Measurements from ENCODE around the gene SLC25A53. TPM values are rescaled to one million over a fixed set of nuclear protein-coding genes. Genes with fewer than 3 reads are reported as not detected.

SLC25A53 gene
- total RNA-seq, 8 experiments from 2014 or later, result 4.2 to 15.2 (median 5.4) TPM

DNA sequence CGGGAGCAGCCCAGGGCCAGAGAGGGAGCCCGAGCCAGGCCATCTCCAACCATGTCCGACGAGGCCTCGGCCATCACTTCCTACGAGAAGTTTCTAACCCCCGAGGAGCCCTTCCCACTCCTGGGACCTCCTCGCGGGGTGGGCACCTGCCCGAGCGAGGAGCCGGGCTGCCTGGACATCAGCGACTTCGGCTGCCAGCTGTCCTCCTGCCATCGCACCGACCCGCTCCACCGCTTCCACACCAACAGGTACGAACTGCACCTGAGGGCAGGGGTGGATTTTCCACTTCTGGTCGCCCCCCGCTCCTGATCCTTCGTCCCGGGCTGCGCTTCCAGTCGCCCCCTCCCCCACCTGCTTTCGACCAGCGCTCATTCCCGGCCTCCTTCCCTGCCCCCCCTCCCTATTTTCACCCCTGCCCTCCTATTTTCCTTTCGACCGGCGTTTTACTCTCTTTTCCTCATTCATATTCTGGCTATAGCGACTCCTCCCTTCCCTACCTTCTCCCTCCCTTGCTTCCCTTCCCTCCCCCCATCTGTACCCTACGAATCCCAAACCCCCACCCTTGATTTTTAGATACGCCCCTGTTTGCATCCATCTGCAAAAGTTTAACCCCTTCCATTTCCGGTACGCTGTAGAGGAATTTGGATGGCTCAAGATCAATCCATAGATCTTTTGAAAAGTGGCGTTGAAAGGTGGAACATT is 10.1 kb upstream of the SLC25A53 start:
- WGBS, 10 experiments, result no CpG with 5 or more reads among the region's 37 CpGs
- peak overlapping the region; percentile 35 to 88 for H3K27ac ChIP-seq
- H3K4me1 ChIP-seq (replicated peaks in 1 of 2), result peaks cover 0 to 3% of the 10 kb centered on the region in 2 donors
- peak in 1 of 8 experiments; percentile 65 for ATAC-seq (replicated peaks in 6 of 8)
- peak overlapping the region; percentile 59 to 100 (median 78) for H3K4me3 ChIP-seq
- in situ Hi-C loops (cut with MboI; ENCODE audit: low pct_unique_long_range_greater_than_20kb in 2 of 9, low sequenced_read_pairs in 9 of 9, unreplicated experiment in 9 of 9), result no loop called here

DNA sequence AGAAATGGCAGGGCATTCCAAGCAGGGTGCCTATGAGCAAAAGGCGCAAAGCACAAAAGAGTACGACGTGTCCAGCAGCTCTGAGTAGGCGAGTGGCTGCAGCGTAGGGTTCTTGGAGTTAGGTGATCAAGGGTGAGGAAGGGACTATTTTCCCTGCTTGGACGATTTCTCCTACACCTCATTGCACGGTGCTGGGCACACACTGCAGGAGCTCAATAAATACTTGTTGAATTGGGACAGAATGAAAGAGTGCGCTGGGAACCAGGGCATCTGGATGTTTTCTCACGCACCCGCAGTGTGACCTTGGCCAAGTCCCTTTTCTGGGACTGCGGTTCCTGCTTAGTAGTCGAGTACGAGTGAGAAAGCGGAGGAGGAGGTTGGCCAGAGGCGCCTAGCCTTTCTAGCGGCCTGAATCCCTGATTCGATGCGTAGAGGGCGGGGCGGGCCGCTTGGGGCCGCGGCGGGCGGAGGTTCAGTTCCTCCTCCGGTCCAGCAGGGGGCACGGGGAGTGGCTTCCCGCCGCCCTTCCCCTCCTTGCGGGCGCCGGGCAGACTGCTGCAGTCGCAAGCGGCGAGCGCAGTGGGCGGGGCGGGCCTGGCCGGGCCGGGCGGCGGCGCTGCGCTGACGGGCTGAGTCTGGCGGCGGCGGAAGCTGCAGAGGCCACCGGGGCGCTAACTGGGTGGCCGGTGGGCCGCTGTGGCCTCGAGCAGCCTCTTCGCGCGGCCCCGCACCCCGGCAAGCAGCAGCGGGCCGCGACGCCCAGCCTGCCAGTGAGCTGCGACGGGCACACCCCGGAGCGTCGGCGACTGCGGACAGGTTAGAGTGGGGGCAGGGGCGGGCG is 9.3 kb upstream of the SLC25A53 start, which contains the start of gene FAM199X:
TSS of gene FAM199X (plus strand) at position 560 of the 841 bp plus-strand sequence. CDS start 333 bp downstream, outside the sequence.
- ATAC-seq (replicated peaks in 6 of 8), result peak; percentile 89 to 97 (median 95)
- WGBS, 10 experiments, result 0 to 34% (median 34%) methylated on average over 2 to 11 of the region's 71 CpGs; no CpG with 5 or more reads in 7 of the 10 experiments
- Histone ChIP-seq H3K27ac (peak within 1 kb of the TSS; percentile 55 to 88), H3K4me3 (peak within 1 kb of the TSS; percentile 59 to 100 (median 78)), H3K4me1 (replicated peaks in 1 of 2) (peaks cover 0 to 3% of the 10 kb centered on the region in 2 donors)
- in situ Hi-C loops (cut with MboI; ENCODE audit: low pct_unique_long_range_greater_than_20kb in 2 of 9, low sequenced_read_pairs in 9 of 9, unreplicated experiment in 9 of 9), result no loop called here

GRCh38 chrX:104151037-104151436 is 5.8 kb downstream of the SLC25A53 start:
- no peak overlapping the region for H3K4me3 ChIP-seq
- H3K27ac ChIP-seq, result no peak overlapping the region
- in situ Hi-C loops (cut with MboI; ENCODE audit: low pct_unique_long_range_greater_than_20kb in 2 of 9, low sequenced_read_pairs in 9 of 9, unreplicated experiment in 9 of 9), result no loop called here
- ATAC-seq (replicated peaks in 6 of 8), result no peak
- WGBS, 10 experiments, result 0 to 33% (median 6%) methylated on average over 1 of the region's 1 CpG; no CpG with 5 or more reads in 6 of the 10 experiments
- peaks cover 0 to 5% of the 10 kb centered on the region in 2 donors for H3K4me1 ChIP-seq (replicated peaks in 1 of 2)

DNA sequence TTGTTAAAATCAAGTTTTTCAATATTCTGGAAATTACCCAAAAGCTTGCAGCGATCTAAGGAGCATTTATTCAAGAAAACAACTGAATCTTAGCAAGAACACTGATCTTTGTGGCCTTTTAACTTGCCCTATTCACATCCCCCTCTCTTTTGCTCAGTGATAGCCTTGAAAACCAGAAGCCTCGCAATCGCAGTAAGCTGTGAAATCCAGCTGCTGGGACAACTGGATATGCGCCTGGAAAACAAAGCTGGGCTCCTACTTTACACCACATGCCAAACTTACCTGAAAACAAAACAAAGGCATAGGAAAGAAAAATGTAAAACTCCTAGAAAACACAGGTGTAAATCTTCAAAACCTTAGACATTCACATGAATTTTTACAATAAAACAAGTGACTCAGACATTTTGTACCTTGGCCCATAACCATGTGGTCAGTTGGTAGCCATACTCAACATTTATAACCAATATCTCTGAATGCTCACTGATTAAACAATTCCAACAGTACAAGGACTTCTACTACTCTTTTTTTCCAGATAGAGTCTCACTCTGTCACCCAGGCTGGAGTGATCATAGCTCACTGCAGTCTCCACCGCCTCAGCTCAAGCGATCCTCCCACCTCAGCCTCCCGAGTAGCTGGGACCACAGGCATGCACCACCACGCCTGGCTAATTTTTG is 15.6 kb downstream of the SLC25A53 start:
- Histone ChIP-seq H3K4me3 (no peak overlapping the region), H3K27ac (no peak overlapping the region), H3K4me1 (replicated peaks in 1 of 2) (no peaks in the 10 kb centered on the region)
- WGBS, 10 experiments, result 40 to 100% (median 64%) methylated on average over 1 to 5 of the region's 8 CpGs; no CpG with 5 or more reads in 6 of the 10 experiments
- in situ Hi-C loops (cut with MboI; ENCODE audit: low pct_unique_long_range_greater_than_20kb in 2 of 9, low sequenced_read_pairs in 9 of 9, unreplicated experiment in 9 of 9), result loop anchor here in 2 of 9 experiments (25.0 kb wide), 1 partner anchor 304 kb away; the partner anchor contains the start of gene RAB9B (in 2 of the 2)
- no peak for ATAC-seq (replicated peaks in 6 of 8)

- Histone ChIP-seq H3K27ac (no peak overlapping the region), H3K4me1 (replicated peaks in 1 of 2) (no peaks in the 10 kb centered on the region), H3K4me3 (no peak overlapping the region)
- 29 to 100% (median 100%) methylated on average over 1 to 3 of the region's 3 CpGs; no CpG with 5 or more reads in 5 of the 10 experiments for WGBS, 10 experiments
- in situ Hi-C loops (cut with MboI; ENCODE audit: low pct_unique_long_range_greater_than_20kb in 2 of 9, low sequenced_read_pairs in 9 of 9, unreplicated experiment in 9 of 9), result loop anchor here in 2 of 9 experiments (25.0 kb wide), 1 partner anchor 300 kb away; the partner anchor contains the start of gene RAB9B (in 2 of the 2)
- ATAC-seq (replicated peaks in 6 of 8), result peak in 5 of 8 experiments; percentile 10 to 63 (median 39)
Measured at GRCh38 chrX:104137496-104137895, 19.3 kb downstream of the SLC25A53 start.

DNA sequence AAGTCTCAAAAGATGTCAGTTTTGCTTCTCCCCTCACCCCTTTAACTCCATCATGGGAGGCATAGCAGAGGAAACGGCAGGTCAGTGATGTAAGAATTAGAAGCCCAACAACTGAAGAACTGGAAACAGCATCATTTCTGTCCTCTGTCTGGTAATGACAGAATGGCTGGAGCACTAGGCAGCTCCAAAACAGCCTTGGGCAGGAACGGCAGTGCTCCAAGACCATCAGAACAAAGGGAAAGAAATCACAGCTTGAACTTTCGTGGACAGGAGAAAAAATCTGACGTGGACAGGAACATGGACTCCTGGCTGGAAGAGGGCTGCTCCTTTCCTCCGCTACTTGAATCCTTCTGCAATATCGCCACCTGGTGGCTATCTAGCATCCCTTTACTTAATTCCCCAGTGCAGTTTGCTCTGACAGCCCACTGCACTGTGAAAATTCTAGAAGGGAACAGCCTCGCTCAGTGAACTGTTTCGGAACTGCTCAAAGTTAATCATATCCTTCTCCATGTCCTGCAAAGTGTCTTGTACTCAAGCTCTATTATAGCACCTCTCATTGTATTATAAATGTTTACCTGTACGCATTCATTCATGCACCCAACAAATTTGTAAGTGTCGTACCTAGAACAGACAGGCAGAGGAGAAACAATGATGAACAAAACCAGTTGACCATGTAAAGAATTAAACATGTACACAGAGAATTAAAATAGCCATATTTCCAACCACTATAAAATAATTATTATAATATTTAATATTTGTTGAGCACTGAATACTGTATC is 20.4 kb downstream of the SLC25A53 start:
- peak overlapping the region; percentile 22 to 46 (median 33) for H3K4me3 ChIP-seq
- in situ Hi-C loops (cut with MboI; ENCODE audit: low pct_unique_long_range_greater_than_20kb in 2 of 9, low sequenced_read_pairs in 9 of 9, unreplicated experiment in 9 of 9), result loop anchor here in 2 of 9 experiments (25.0 kb wide), 1 partner anchor 299 kb away; the partner anchor contains the start of gene RAB9B (in 2 of the 2)
- H3K4me1 ChIP-seq (replicated peaks in 1 of 2), result no peaks in the 10 kb centered on the region
- ATAC-seq (replicated peaks in 6 of 8), result peak; percentile 91 to 99 (median 98)
- whole genome bisulfite sequencing, 10 experiments, result 0 to 80% (median 18%) methylated on average over 1 to 10 of the region's 10 CpGs; no CpG with 5 or more reads in 4 of the 10 experiments
- H3K27ac ChIP-seq, result peak overlapping the region in 1 of 2 donors; percentile 58

DNA sequence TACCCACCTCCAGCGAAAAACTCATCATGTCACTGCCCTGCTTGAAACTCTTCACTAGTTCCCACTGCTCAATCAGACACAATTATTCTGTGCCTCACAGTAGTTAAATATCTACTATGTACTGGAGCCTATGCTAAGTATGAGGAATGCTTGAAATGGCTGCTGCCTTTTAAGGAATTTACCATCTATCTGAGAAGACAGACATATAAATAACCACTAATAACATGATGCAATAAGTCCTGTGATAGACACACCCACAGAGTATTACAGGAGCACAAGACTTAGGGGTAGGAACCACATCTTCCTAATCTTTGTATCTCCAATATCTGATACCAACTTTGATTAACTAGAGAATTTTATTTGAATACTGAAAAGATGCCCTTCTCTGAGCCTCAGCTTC is 21.1 kb downstream of the SLC25A53 start:
- peak in 7 of 8 experiments; percentile 5 to 50 (median 34) for ATAC-seq (replicated peaks in 6 of 8)
- no peaks in the 10 kb centered on the region for H3K4me1 ChIP-seq (replicated peaks in 1 of 2)
- H3K27ac ChIP-seq, result no peak overlapping the region
- H3K4me3 ChIP-seq, result peak overlapping the region in 2 of 5 donors; percentile 39 to 46
- WGBS, 10 experiments, result 67 to 100% methylated on average over 1 of the region's 1 CpG; no CpG with 5 or more reads in 8 of the 10 experiments
- in situ Hi-C loops (cut with MboI; ENCODE audit: low pct_unique_long_range_greater_than_20kb in 2 of 9, low sequenced_read_pairs in 9 of 9, unreplicated experiment in 9 of 9), result loop anchor here in 2 of 9 experiments (25.0 kb wide), 1 partner anchor 298 kb away; the partner anchor contains the start of gene RAB9B (in 2 of the 2)

GRCh38 chrX:104134583-104135261 is 22.1 kb downstream of the SLC25A53 start:
- 49 to 100% (median 90%) methylated on average over 1 to 4 of the region's 5 CpGs; no CpG with 5 or more reads in 7 of the 10 experiments for WGBS, 10 experiments
- Histone ChIP-seq H3K4me3 (no peak overlapping the region), H3K27ac (no peak overlapping the region), H3K4me1 (replicated peaks in 1 of 2) (no peaks in the 10 kb centered on the region)
- in situ Hi-C loops (cut with MboI; ENCODE audit: low pct_unique_long_range_greater_than_20kb in 2 of 9, low sequenced_read_pairs in 9 of 9, unreplicated experiment in 9 of 9), result loop anchor here in 2 of 9 experiments (25.0 kb wide), 1 partner anchor 297 kb away; the partner anchor contains the start of gene RAB9B (in 2 of the 2)
- ATAC-seq (replicated peaks in 6 of 8), result no peak

GRCh38 chrX:104130808-104131207 is 26.0 kb downstream of the SLC25A53 start:
- Histone ChIP-seq H3K27ac (no peak overlapping the region), H3K4me3 (no peak overlapping the region), H3K4me1 (replicated peaks in 1 of 2) (no peaks in the 10 kb centered on the region)
- in situ Hi-C loops (cut with MboI; ENCODE audit: low pct_unique_long_range_greater_than_20kb in 2 of 9, low sequenced_read_pairs in 9 of 9, unreplicated experiment in 9 of 9), result loop anchor here in 2 of 9 experiments (25.0 kb wide), 1 partner anchor 294 kb away; the partner anchor contains the start of gene RAB9B (in 2 of the 2)
- 61 to 100% (median 95%) methylated on average over 1 to 5 of the region's 6 CpGs; no CpG with 5 or more reads in 4 of the 10 experiments for WGBS, 10 experiments
- no peak for ATAC-seq (replicated peaks in 6 of 8)

- Histone ChIP-seq H3K4me1 (replicated peaks in 1 of 2) (no peaks in the 10 kb centered on the region), H3K4me3 (no peak overlapping the region), H3K27ac (no peak overlapping the region)
- ATAC-seq (replicated peaks in 6 of 8), result no peak
- in situ Hi-C loops (cut with MboI; ENCODE audit: low pct_unique_long_range_greater_than_20kb in 2 of 9, low sequenced_read_pairs in 9 of 9, unreplicated experiment in 9 of 9), result loop anchor here in 2 of 9 experiments (25.0 kb wide), 1 partner anchor 290 kb away; the partner anchor contains the start of gene RAB9B (in 2 of the 2)
- WGBS, 10 experiments, result 0 to 61% (median 33%) methylated on average over 1 to 2 of the region's 2 CpGs; no CpG with 5 or more reads in 6 of the 10 experiments
Measured at GRCh38 chrX:104126856-104127255, 30.0 kb downstream of the SLC25A53 start.

- Histone ChIP-seq H3K4me3 (no peak overlapping the region), H3K4me1 (replicated peaks in 1 of 2) (no peaks in the 10 kb centered on the region), H3K27ac (no peak overlapping the region)
- in situ Hi-C loops (cut with MboI; ENCODE audit: low pct_unique_long_range_greater_than_20kb in 2 of 9, low sequenced_read_pairs in 9 of 9, unreplicated experiment in 9 of 9), result loop anchor here in 1 of 9 experiments (25.0 kb wide), 1 partner anchor 286 kb away; the partner anchor contains the start of gene RAB9B
- no peak for ATAC-seq (replicated peaks in 6 of 8)
- WGBS, 10 experiments, result 20 to 100% (median 87%) methylated on average over 1 to 3 of the region's 5 CpGs; no CpG with 5 or more reads in 6 of the 10 experiments
Measured at GRCh38 chrX:104122829-104123228, 34.0 kb downstream of the SLC25A53 start.
